ENCODE measurements around the gene FUT8.

DNA sequence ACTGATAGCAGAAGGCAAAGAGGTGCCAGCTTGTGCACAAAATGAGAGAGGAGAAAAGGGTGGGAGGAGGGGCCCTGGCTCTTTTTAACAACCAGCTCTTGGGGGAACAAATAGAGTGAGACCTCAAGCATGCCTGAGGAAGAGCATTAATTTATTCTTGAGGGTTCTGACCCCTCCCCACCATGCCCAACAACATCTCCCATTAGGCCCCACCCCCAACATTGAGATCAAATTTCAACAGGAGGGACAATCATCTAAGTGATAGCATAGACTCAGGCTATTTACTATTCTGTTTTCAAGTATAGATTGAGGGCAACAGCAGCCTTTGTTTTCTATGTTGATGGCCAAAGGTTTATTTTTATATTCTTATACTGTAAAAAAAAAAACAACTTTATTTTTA is 59.7 kb downstream of the FUT8 start:
- TF ChIP-seq, protein P1, sequence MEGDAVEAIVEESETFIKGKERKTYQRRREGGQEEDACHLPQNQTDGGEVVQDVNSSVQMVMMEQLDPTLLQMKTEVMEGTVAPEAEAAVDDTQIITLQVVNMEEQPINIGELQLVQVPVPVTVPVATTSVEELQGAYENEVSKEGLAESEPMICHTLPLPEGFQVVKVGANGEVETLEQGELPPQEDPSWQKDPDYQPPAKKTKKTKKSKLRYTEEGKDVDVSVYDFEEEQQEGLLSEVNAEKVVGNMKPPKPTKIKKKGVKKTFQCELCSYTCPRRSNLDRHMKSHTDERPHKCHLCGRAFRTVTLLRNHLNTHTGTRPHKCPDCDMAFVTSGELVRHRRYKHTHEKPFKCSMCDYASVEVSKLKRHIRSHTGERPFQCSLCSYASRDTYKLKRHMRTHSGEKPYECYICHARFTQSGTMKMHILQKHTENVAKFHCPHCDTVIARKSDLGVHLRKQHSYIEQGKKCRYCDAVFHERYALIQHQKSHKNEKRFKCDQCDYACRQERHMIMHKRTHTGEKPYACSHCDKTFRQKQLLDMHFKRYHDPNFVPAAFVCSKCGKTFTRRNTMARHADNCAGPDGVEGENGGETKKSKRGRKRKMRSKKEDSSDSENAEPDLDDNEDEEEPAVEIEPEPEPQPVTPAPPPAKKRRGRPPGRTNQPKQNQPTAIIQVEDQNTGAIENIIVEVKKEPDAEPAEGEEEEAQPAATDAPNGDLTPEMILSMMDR (IDR thresholded peaks at IDR 0.05): no peak
- TF ChIP-seq POLR2A (IDR thresholded peaks at IDR 0.05): no peak
